Measurements from ENCODE around the gene PANK3. TPM values are rescaled to one million over a fixed set of nuclear protein-coding genes. Genes with fewer than 3 reads are reported as not detected.
"Not testable (repeated sequence)": the region's sequence is repeated elsewhere in the genome, so short reads cannot be mapped to it uniquely, and the experiment has no call there.

Gene PANK3
- total and polyA plus RNA-seq, 5 experiments from 2014 or later = 2.6 to 49.8 (median 6.7) TPM

- H3K4me1 Mint-ChIP-seq = peaks cover 17 to 35% (median 25%) of the 10 kb centered on the region in 4 donors
- H3K9me3 Mint-ChIP-seq = no peaks in the 10 kb centered on the region
- ATAC-seq (no peak), DNase-seq (no peak)
- peaks cover 0 to 41% (median 26%) of the 10 kb centered on the region in 3 donors for H3K36me3 Mint-ChIP-seq
- H3K27me3 Mint-ChIP-seq = no peaks in the 10 kb centered on the region
- no peak overlapping the region for H3K4me3 Mint-ChIP-seq
- POLR2A ChIA-PET = no interaction called here
- no peak overlapping the region for H3K27ac Mint-ChIP-seq
Observed at GRCh38 chr5:168570490-168571328, 8.5 kb downstream of the PANK3 start.

DNA sequence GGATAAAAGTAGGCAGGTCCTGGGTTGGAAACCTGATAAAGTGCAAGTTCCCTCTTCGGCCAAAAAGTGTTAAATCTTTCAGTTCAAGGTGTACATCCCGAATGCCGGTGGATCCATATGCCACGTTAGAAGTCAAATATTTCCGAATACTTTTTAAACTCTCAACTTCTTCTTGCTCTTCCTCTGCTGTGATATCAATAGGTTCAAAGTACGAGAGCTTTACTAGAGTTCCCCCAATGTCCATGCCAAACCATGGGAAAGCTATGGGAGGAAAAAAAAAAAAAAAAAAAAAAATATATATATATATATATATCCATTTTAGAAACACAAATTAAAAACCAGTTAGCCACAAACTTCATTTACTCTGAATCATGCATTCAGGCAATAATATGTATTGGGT is 10.4 kb downstream of the PANK3 start:
- POLR2A ChIA-PET = no interaction called here
- H3K27ac Mint-ChIP-seq = no peak overlapping the region
- H3K36me3 Mint-ChIP-seq = peaks cover 0 to 55% (median 16%) of the 10 kb centered on the region in 3 donors
- H3K4me3 Mint-ChIP-seq = no peak overlapping the region
- H3K27me3 Mint-ChIP-seq = no peaks in the 10 kb centered on the region
- no peaks in the 10 kb centered on the region for H3K9me3 Mint-ChIP-seq
- ATAC-seq (no peak), DNase-seq (no peak)
- peaks cover 11 to 27% (median 18%) of the 10 kb centered on the region in 4 donors for H3K4me1 Mint-ChIP-seq

DNA sequence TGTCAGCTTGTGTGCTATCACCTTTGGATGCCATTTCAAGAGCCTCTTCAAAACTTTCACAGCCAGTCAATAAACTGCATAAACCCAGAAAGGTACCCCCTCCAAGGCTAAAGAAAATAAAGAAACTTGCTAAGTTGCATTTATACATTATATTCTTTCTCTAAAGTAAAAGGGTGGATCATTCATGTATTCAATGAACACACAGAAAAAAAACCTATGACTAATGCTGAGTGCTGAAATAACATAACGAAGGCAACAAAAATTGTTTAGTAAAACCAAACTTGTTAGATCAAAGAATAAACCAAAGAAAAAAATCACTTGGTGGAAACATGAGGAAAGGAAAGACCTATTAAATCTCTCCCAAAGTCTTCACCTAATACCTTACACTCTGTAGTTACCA is 15.2 kb downstream of the PANK3 start:
- H3K27me3 Mint-ChIP-seq = no peaks in the 10 kb centered on the region
- POLR2A ChIA-PET = interaction anchor here (0.8 kb wide), 1 partner anchor 89 kb away, joined by 3 read pairs; no protein-coding TSS in a partner anchor
- peaks cover 2 to 14% (median 5%) of the 10 kb centered on the region in 4 donors for H3K4me1 Mint-ChIP-seq
- no peak overlapping the region for H3K4me3 Mint-ChIP-seq
- peaks cover 0 to 87% (median 34%) of the 10 kb centered on the region in 3 donors for H3K36me3 Mint-ChIP-seq
- H3K27ac Mint-ChIP-seq = no peak overlapping the region
- ATAC-seq = no peak
- DNase-seq = no peak
- H3K9me3 Mint-ChIP-seq = no peaks in the 10 kb centered on the region

- ATAC-seq (no peak), DNase-seq (no peak)
- Mint-ChIP-seq H3K4me3 (no peak overlapping the region), H3K36me3 (peaks cover 0 to 84% (median 30%) of the 10 kb centered on the region in 3 donors), H3K9me3 (no peaks in the 10 kb centered on the region), H3K27ac (no peak overlapping the region), H3K4me1 (peaks cover 0 to 7% (median 3%) of the 10 kb centered on the region in 4 donors), H3K27me3 (no peaks in the 10 kb centered on the region)
- POLR2A ChIA-PET = no interaction called here
Observed at GRCh38 chr5:168562279-168562678, 16.9 kb downstream of the PANK3 start.

GRCh38 chr5:168557389-168557788 is 21.8 kb downstream of the PANK3 start:
- H3K36me3 Mint-ChIP-seq = peaks cover 17 to 85% (median 53%) of the 10 kb centered on the region in 3 donors
- DNase-seq (no peak), ATAC-seq (no peak)
- H3K4me3 Mint-ChIP-seq = no peak overlapping the region
- H3K27me3 Mint-ChIP-seq = no peaks in the 10 kb centered on the region
- POLR2A ChIA-PET = no interaction called here
- peaks cover 0 to 9% (median 0%) of the 10 kb centered on the region in 9 donors for H3K9me3 Mint-ChIP-seq
- peaks cover 0 to 8% (median 5%) of the 10 kb centered on the region in 4 donors for H3K4me1 Mint-ChIP-seq
- H3K27ac Mint-ChIP-seq = no peak overlapping the region

DNA sequence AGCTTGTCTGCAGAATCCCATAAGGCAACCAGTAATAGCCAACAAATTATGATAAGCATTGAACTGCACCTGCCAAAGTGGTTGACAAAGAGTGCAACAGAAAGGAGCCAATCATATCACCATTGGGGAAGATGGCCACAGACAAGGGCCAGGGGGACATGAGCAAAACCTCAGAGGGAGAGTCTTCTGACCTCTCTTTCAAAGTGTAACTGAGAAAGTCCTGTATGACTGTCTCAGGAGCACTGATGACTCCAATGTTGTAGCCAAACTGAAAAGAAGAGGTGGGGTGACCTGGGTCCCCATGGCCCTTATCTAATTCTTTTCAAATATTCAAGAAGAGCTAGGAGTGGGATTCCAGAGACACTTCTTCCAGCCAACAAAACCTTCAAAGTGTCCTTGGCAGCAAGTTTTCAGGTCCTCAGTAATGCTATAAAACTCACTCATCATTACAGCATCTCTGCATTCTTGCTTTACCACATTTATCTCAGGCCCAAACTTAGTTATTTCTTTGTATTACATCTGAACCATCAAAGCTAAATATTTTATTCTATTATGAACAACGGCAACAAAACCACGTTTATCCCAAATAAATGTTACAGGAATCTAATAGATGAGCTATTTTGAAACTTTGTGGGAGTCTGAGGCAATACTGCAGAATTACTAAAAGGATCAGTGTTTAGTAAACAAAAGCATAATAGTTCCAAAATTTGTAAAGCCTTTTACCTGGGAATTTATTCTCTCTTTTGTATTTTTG is 25.6 kb downstream of the PANK3 start:
- H3K27ac Mint-ChIP-seq = no peak overlapping the region
- DNase-seq (no peak), ATAC-seq (no peak)
- POLR2A ChIA-PET = no interaction called here
- H3K27me3 Mint-ChIP-seq = no peaks in the 10 kb centered on the region
- H3K36me3 Mint-ChIP-seq = peaks cover 27 to 82% (median 53%) of the 10 kb centered on the region in 3 donors
- peaks cover 0 to 9% (median 0%) of the 10 kb centered on the region in 9 donors for H3K9me3 Mint-ChIP-seq
- peaks cover 0 to 8% (median 6%) of the 10 kb centered on the region in 4 donors for H3K4me1 Mint-ChIP-seq
- no peak overlapping the region for H3K4me3 Mint-ChIP-seq

DNA sequence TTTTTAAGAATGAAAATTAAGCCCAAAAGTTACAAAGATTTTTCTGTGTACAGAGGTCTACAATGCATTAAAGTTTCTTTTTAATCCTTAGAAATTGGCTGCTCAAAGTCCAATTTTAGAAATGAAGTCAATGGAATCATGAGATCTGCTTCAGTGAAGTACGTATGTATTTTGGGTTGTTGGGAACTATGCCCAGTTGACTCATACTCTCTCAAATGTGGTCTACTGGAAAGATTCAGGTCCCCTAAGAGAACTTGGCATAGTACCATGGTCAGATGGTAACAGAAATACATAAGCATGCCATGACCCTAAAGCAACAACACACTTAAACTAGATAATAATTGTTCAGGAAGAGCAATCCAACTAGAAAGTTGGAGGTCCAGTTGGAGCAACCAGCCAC is 27.0 kb downstream of the PANK3 start:
- POLR2A ChIA-PET = no interaction called here
- ATAC-seq (no peak), DNase-seq (no peak)
- Mint-ChIP-seq H3K27me3 (no peaks in the 10 kb centered on the region), H3K27ac (no peak overlapping the region), H3K9me3 (peaks cover 0 to 9% (median 0%) of the 10 kb centered on the region in 9 donors), H3K4me1 (peaks cover 0 to 8% (median 6%) of the 10 kb centered on the region in 4 donors), H3K36me3 (peaks cover 31 to 76% (median 55%) of the 10 kb centered on the region in 3 donors), H3K4me3 (no peak overlapping the region)

DNA sequence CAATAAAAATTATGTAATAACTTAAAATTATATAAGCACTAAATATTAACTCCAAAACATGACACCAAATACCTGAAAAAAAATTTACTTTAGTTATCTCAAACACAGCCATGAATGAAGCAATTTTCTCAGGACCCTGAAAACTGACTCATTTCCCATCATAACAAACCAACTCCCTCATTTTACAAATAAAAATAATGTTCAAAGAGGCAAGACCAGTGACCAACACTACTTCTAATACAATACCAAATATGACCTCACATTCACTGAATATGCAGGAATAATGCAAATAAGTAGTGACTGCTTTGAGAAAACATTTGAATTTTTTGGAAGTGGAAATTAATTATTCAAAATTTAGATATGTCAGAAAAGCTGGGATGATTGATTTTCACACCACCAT is 28.5 kb downstream of the PANK3 start:
- peaks cover 0 to 9% (median 0%) of the 10 kb centered on the region in 9 donors for H3K9me3 Mint-ChIP-seq
- ATAC-seq = no peak
- no peaks in the 10 kb centered on the region for H3K27me3 Mint-ChIP-seq
- no peak overlapping the region for H3K27ac Mint-ChIP-seq
- POLR2A ChIA-PET = no interaction called here
- no peak for DNase-seq
- peaks cover 31 to 63% (median 59%) of the 10 kb centered on the region in 3 donors for H3K36me3 Mint-ChIP-seq
- H3K4me3 Mint-ChIP-seq = no peak overlapping the region
- peaks cover 0 to 8% (median 6%) of the 10 kb centered on the region in 4 donors for H3K4me1 Mint-ChIP-seq

DNA sequence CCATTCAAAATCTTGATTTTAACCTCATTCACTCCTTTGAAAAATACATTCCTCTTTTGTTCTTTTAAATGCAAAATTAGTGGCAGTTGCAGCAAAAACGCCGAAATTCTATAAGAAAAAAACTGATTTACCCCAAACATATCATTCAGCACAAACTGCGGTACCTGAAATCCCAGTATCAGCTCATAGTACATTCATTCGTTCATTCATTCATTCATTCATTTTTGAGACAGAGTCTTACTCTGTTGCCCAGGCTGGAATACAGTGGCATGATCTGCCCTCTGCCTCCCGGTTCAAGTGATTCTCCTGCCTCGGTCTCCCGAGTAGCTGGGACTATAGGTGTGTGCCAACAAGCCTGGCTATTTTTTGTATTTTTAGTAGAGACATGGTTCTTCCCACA is 29.6 kb downstream of the PANK3 start:
- POLR2A ChIA-PET = no interaction called here
- Mint-ChIP-seq H3K4me3 (no peak overlapping the region), H3K9me3 (peaks cover 0 to 17% (median 3%) of the 10 kb centered on the region in 9 donors), H3K4me1 (peaks cover 0 to 8% (median 6%) of the 10 kb centered on the region in 4 donors), H3K27me3 (no peaks in the 10 kb centered on the region), H3K36me3 (peaks cover 38 to 56% (median 51%) of the 10 kb centered on the region in 3 donors), H3K27ac (peak overlapping the region in 1 of 10 donors; percentile 65)
- no peak for DNase-seq
- no peak for ATAC-seq

GRCh38 chr5:168537176-168537575 is 42.0 kb downstream of the PANK3 start:
- H3K4me1 Mint-ChIP-seq = no peaks in the 10 kb centered on the region
- POLR2A ChIA-PET = no interaction called here

GRCh38 chr5:168534351-168534750 is 44.8 kb downstream of the PANK3 start:
- Mint-ChIP-seq H3K9me3 (peaks cover 0 to 10% (median 0%) of the 10 kb centered on the region in 9 donors), H3K27me3 (peaks cover 17 to 42% (median 33%) of the 10 kb centered on the region in 5 donors), H3K4me1 (peaks cover 0 to 10% (median 7%) of the 10 kb centered on the region in 4 donors)
- ATAC-seq, POLR2A ChIA-PET, H3K27ac Mint-ChIP-seq, DNase-seq, H3K36me3 Mint-ChIP-seq, H3K4me3 Mint-ChIP-seq: not testable (repeated sequence)

More at GRCh38 chr5:168537176-168537575, 42.0 kb downstream of the PANK3 start:
- ATAC-seq = no peak
- H3K9me3 Mint-ChIP-seq = peaks cover 0 to 17% (median 0%) of the 10 kb centered on the region in 9 donors
- H3K36me3 Mint-ChIP-seq = peaks cover 0 to 2% (median 0%) of the 10 kb centered on the region in 3 donors
- H3K27me3 Mint-ChIP-seq = peaks cover 7 to 18% (median 14%) of the 10 kb centered on the region in 5 donors
- no peak overlapping the region for H3K27ac Mint-ChIP-seq
- DNase-seq = no peak
- H3K4me3 Mint-ChIP-seq = no peak overlapping the region

- Mint-ChIP-seq H3K9me3 (peaks cover 0 to 9% (median 2%) of the 10 kb centered on the region in 9 donors), H3K27ac (no peak overlapping the region), H3K36me3 (peaks cover 0 to 2% (median 0%) of the 10 kb centered on the region in 3 donors), H3K4me3 (peak overlapping the region in 1 of 10 donors; percentile 30), H3K4me1 (peaks cover 4 to 15% (median 12%) of the 10 kb centered on the region in 4 donors), H3K27me3 (peaks cover 23 to 54% (median 46%) of the 10 kb centered on the region in 5 donors)
- DNase-seq = no peak
- ATAC-seq = no peak
- POLR2A ChIA-PET = no interaction called here
Observed at GRCh38 chr5:168531987-168532864, 46.9 kb downstream of the PANK3 start.

All from naive thymus-derived CD8-positive, alpha-beta T cell (primary cell).